Spleen (tissue), 7 donors: Measurements from ENCODE around the gene KCNQ1.

Experiments
- POLR2A ChIP-seq, 3 donors: fragments of 450-650 bp; IDR thresholded peaks; one replicate each; pipeline ENCODE4 v1.5.1; 2017; ENCODE audit warnings: antibody characterized with exemption in 3 of 3, mild to moderate bottlenecking in 1 of 3
- POLR2AphosphoS5 ChIP-seq, 3 donors: sonication (generic); formaldehyde crosslinking; IDR thresholded peaks; one replicate each; pipeline ENCODE4 v1.5.1; 2017; ENCODE audit warnings: antibody characterized with exemption in 3 of 3
- TF ChIP-seq, protein P1 (sequence below), 11 experiments: fragments of 200-600 bp in 7 of 11; fragments of 450-650 bp in 4 of 11; sonication (generic) in 4 of 11; IDR thresholded peaks in 8 of 11; conservative IDR thresholded peaks in 3 of 11; 1 replicate in 7 of 11; 2 replicates in 4 of 11; pipeline versions ENCODE4 v1.4.0 to v1.8.0; 2016 to 2021; ENCODE audit warnings: antibody characterized with exemption in 11 of 11, inconsistent platforms in 4 of 11, mild to moderate bottlenecking in 1 of 11
- donor health status: DM: no; HTN: no; CAD: no; lungs with moderate emphysema.
- donor health status: DM: no; HTN: no; CAD: no.
- donor health status: DM: no; HTN: no; CAD: no.

DNA sequence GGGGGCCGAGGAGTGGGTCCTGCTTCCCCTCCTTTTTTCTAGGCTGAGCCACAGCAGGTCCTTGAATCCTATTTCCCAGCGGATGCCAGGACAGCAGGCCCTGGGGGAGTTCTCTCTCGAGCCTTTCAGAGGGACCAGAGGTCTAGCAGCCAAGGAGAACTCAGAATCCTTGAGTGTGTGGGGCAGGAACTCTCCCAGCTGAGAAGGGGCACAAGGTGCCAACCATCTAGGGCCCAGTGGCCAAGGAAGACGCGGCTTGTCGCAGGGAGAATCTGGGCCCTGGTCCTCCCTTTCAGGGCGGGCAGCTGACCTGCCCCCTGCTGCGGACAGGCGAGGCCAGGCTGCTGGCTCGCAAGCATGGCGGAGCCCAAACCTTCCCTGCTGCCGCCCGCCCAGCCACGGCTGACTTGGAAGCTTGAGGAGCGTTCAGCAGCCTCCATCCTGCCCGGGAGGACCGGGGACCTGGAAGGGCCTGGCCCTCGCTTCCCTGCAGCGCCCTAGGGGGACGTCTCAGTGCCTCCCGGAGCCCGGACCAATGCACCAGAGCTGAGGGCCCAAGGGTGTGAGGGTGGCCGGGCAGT is 45.2 kb upstream of the KCNQ1 start:
- TF ChIP-seq POLR2AphosphoS5 (IDR thresholded peaks at IDR 0.05) (no peak), POLR2A (IDR thresholded peaks at IDR 0.05) (no peak)
- TF ChIP-seq, protein P1, sequence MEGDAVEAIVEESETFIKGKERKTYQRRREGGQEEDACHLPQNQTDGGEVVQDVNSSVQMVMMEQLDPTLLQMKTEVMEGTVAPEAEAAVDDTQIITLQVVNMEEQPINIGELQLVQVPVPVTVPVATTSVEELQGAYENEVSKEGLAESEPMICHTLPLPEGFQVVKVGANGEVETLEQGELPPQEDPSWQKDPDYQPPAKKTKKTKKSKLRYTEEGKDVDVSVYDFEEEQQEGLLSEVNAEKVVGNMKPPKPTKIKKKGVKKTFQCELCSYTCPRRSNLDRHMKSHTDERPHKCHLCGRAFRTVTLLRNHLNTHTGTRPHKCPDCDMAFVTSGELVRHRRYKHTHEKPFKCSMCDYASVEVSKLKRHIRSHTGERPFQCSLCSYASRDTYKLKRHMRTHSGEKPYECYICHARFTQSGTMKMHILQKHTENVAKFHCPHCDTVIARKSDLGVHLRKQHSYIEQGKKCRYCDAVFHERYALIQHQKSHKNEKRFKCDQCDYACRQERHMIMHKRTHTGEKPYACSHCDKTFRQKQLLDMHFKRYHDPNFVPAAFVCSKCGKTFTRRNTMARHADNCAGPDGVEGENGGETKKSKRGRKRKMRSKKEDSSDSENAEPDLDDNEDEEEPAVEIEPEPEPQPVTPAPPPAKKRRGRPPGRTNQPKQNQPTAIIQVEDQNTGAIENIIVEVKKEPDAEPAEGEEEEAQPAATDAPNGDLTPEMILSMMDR (IDR thresholded peaks at IDR 0.05 in 8 of 11, conservative IDR thresholded peaks at IDR 0.05 in 3 of 11): no peak
